ENCODE measurements around the gene MTHFSD.

Gene MTHFSD

DNA sequence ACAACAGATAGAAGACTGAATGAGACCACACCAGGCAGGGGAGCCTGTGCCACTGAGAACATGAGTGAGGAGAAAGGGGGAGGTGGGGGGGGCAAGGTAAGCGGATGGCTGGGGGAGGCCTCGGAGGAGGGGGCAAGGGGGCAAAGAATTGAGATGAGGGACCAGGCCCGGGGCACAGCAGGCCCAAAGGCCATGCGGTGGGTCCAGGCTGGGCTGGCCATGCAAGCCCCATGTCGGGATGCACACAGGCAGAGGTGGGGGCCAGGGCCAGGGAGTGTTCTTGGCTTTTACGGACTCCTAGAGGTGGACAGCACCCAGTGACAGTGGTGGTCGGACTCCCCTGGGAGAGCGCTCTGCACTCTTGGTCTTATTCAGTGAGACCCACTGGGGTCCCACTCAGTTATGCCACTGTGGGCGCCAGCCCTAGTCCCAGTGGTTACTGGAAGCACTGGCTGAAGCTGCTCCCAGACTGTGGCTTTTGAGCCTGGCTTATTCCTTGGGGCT lies 4.8 kb upstream of the MTHFSD start:
- Histone ChIP-seq H3K36me3 (no peaks in the 10 kb centered on the region), H3K27ac (no peak overlapping the region), H3K9ac (no peak overlapping the region), H3K4me1 (peaks cover 5 to 16% (median 10%) of the 10 kb centered on the region in 10 experiments; a peak in 17 of 20 replicates), H4K20me1 (peaks cover 0 to 8% (median 0%) of the 10 kb centered on the region in 11 experiments; a peak in 1 of 22 replicates), H3K27me3 (peaks cover 10 to 11% (median 11%) of the 10 kb centered on the region in 11 experiments), H3K4me2 (no peak overlapping the region), H3K4me3 (no peak overlapping the region), H3K9me3 (replicated peaks in 1 of 11) (no peaks in the 10 kb centered on the region)
- TF ChIP-seq Cebpa-rat (IDR thresholded peaks at IDR 0.05), result no peak

DNA sequence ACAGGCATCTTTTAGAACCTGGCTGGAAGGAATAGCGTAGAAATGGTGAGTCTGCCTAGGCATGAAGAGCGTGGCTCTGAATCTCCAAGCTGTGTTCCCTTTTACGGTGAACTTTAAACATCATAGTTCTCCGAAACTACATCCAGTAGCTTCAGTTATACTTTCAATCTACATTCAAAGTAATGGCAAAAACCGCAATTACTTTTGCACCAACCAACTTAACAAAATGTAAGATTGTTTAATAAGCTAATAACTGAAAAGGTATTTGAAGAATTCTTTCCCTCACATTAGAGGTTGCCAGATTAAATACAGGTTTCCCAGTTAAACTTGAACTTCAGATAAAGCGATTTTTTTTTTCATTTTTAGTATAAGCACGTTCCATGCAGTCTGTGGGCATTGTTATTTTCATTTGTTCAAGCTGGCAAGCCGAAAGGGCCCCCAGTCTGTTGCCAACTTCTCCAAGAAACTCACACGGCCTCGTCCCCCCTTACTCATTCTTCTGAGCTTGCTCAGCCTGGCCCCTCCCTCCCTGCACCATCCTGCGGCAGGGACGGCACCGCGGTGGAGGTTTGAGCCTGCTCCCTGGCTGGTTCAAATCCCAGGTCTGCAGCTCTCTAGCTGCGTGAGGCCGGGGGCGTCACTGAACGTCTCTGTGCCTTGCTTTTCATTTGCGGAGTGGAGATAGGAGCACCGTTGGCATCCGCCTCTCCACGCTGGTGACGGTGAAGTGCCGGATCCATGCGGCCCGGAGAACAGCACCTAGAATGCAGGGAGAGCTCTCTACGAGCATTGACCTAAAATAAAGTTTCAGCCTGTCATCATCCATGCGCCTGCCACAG lies 3.5 kb upstream of the MTHFSD start:
- Histone ChIP-seq H3K9me3 (replicated peaks in 1 of 11) (peaks cover 0 to 5% (median 0%) of the 10 kb centered on the region in 11 experiments; a peak in 1 of 22 replicates), H3K4me3 (no peak overlapping the region), H3K4me1 (peaks cover 11 to 18% (median 13%) of the 10 kb centered on the region in 10 experiments), H3K27ac (no peak overlapping the region), H4K20me1 (no peaks in the 10 kb centered on the region), H3K4me2 (no peak overlapping the region), H3K9ac (no peak overlapping the region), H3K36me3 (peaks cover 0 to 5% (median 0%) of the 10 kb centered on the region in 11 experiments; a peak in 4 of 22 replicates), H3K27me3 (no peaks in the 10 kb centered on the region)
- no peak for TF ChIP-seq Cebpa-rat (IDR thresholded peaks at IDR 0.05)

DNA sequence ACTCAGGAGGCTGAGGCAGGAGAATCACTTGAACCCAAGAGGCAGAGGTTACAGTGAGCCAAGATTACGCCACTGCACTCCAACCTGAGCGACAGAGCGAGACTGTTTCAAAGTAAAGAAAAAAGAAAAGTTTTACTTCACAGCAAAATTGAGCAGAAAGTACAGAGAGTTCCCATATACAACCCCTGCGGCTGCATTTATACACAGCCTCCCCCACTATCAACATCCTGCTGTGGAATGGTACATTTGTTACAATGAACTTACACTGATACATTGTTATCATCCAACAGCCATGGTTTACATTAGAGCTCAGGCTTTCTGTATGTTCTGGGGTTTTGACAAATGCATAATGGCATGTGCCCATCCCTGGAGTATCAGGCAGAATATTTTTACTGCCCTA lies 2.6 kb upstream of the MTHFSD start:
- peaks cover 0 to 5% (median 0%) of the 10 kb centered on the region in 11 experiments; a peak in 1 of 22 replicates for H3K9me3 ChIP-seq (replicated peaks in 1 of 11)

DNA sequence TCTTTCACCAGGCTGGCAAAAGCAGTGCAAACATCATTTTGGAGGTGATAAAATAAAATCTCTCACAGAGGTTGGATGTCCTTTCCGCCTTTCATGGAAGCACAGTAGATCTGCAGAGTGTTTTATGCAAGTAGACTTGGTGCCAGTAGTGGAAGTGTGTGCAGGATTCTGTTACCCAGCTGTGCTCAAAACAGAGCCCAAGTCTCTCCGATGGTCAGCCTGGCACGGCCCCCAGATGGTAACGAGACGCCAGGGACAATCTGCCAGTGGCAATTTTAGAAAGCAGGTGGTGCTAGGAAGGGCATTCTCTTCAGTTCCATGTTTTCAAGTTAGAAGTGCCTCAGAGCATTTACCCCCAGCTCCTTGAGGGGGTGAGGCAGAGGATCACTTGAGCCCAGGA lies 1.5 kb upstream of the MTHFSD start:
- Histone ChIP-seq H3K27ac (no peak overlapping the region), H3K9me3 (replicated peaks in 1 of 11) (peaks cover 0 to 5% (median 0%) of the 10 kb centered on the region in 11 experiments; a peak in 1 of 22 replicates), H3K4me2 (no peak overlapping the region), H3K27me3 (no peaks in the 10 kb centered on the region), H3K36me3 (peaks cover 7 to 25% (median 15%) of the 10 kb centered on the region in 11 experiments), H3K4me1 (peaks cover 11 to 19% (median 15%) of the 10 kb centered on the region in 10 experiments), H3K4me3 (no peak overlapping the region), H3K9ac (no peak overlapping the region), H4K20me1 (no peaks in the 10 kb centered on the region)
- no peak for TF ChIP-seq Cebpa-rat (IDR thresholded peaks at IDR 0.05)

More for the DNA sequence above, 2.6 kb upstream of the MTHFSD start:
- peaks cover 11 to 19% (median 15%) of the 10 kb centered on the region in 10 experiments for H3K4me1 ChIP-seq
- no peak overlapping the region for H3K4me2 ChIP-seq
- peaks cover 0 to 15% (median 6%) of the 10 kb centered on the region in 11 experiments; a peak in 11 of 22 replicates for H3K36me3 ChIP-seq
- no peak overlapping the region for H3K27ac ChIP-seq
- H3K4me3 ChIP-seq, result no peak overlapping the region
- no peaks in the 10 kb centered on the region for H3K27me3 ChIP-seq
- no peaks in the 10 kb centered on the region for H4K20me1 ChIP-seq
- no peak for TF ChIP-seq Cebpa-rat (IDR thresholded peaks at IDR 0.05)
- H3K9ac ChIP-seq, result peak overlapping the region in 1 of 11 experiments; percentile 17; a peak in 1 of 22 replicates

DNA sequence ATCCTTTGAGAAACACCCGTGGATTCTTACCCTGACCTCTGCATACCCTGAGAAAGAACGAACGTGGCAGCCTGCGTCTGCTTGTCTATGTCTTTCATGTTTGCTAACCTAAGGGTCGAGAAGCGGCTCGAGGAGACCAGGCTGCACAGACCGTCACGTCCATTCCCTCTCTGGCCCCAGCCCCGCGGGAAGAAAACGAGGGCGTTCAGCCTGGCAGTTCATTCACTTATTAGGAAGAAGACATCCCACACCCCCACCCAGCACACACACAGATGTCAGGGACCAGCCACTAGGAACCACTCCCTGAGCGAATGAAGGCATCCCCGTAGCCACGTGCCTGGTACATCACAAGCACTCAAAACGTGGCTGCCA lies 655 bp upstream of the MTHFSD start:
- H3K4me3 ChIP-seq, result peak overlapping the region; percentile 79 to 99 (median 90)
- H3K27me3 ChIP-seq, result no peaks in the 10 kb centered on the region
- no peaks in the 10 kb centered on the region for H4K20me1 ChIP-seq
- TF ChIP-seq Cebpa-rat (IDR thresholded peaks at IDR 0.05), result no peak
- H3K9me3 ChIP-seq (replicated peaks in 1 of 11), result peaks cover 0 to 5% (median 0%) of the 10 kb centered on the region in 11 experiments; a peak in 1 of 22 replicates
- peak overlapping the region; percentile 77 to 93 (median 85) for H3K4me2 ChIP-seq
- H3K9ac ChIP-seq, result peak overlapping the region; percentile 84 to 98 (median 92)
- peak overlapping the region; percentile 81 to 95 (median 89); a peak in 20 of 22 replicates for H3K27ac ChIP-seq
- peaks cover 15 to 33% (median 22%) of the 10 kb centered on the region in 11 experiments for H3K36me3 ChIP-seq
- peaks cover 11 to 19% (median 15%) of the 10 kb centered on the region in 10 experiments for H3K4me1 ChIP-seq

DNA sequence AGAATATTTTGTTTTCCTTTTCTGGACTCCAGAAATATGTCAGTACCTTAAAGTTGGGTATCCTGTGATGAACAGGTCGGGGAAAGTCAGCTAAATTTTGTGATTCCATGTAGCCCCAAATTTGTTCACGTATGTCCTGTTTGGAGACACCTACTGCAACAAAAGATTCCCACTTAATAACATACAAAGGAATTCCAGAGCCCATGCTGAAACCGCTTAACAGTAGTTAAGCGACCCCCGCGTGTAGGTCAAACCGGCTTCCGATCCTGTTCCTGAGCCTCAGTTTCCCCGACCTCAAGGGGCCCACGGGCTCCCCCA lies 477 bp downstream of the MTHFSD start:
- peaks cover 11 to 19% (median 15%) of the 10 kb centered on the region in 10 experiments for H3K4me1 ChIP-seq

DNA sequence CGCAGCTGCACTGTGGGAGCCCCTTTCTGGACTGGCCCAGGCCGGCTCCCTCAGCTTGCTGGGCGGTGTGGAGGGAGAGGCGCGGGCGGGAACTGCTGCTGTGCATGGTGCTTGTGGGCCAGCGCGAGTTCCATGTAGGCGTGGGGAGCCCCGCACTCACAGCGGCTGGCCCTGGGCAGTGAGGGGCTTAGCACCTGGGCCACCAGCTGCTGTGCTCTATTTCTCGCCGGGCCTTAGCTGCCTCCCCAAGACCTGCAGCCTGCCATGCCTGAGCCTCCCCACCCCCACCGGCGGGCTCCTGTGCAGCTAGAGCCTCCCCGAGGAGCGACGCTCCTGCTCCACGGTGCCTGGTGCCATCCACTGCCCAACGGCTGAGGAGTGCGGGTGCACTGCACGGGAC lies 1.7 kb downstream of the MTHFSD start:
- Histone ChIP-seq H3K9ac (no peak overlapping the region), H3K4me3 (0 out of 20 replicates have a peak overlapping the region, but pooled peaks of 1 of the 10 experiments have one; percentile 99), H3K9me3 (replicated peaks in 1 of 11) (peaks cover 0 to 5% (median 0%) of the 10 kb centered on the region in 11 experiments; a peak in 1 of 22 replicates), H3K27me3 (no peaks in the 10 kb centered on the region), H3K4me2 (0 out of 22 replicates have a peak overlapping the region, but pooled peaks of 1 of the 11 experiments have one; percentile 5), H3K36me3 (peaks cover 28 to 56% (median 45%) of the 10 kb centered on the region in 11 experiments), H3K4me1 (peaks cover 11 to 19% (median 15%) of the 10 kb centered on the region in 10 experiments), H3K27ac (no peak overlapping the region), H4K20me1 (peaks cover 0 to 17% (median 0%) of the 10 kb centered on the region in 11 experiments; a peak in 2 of 22 replicates)
- TF ChIP-seq Cebpa-rat (IDR thresholded peaks at IDR 0.05), result no peak

More for the DNA sequence above, 477 bp downstream of the MTHFSD start:
- Histone ChIP-seq H3K9ac (peak overlapping the region; percentile 84 to 98 (median 92)), H3K27me3 (no peaks in the 10 kb centered on the region), H3K36me3 (peaks cover 27 to 44% (median 33%) of the 10 kb centered on the region in 11 experiments), H3K27ac (peak overlapping the region; percentile 81 to 95 (median 89)), H3K4me3 (peak overlapping the region; percentile 79 to 99 (median 90)), H4K20me1 (peaks cover 0 to 10% (median 0%) of the 10 kb centered on the region in 11 experiments; a peak in 1 of 22 replicates), H3K9me3 (replicated peaks in 1 of 11) (peaks cover 0 to 5% (median 0%) of the 10 kb centered on the region in 11 experiments; a peak in 1 of 22 replicates), H3K4me2 (peak overlapping the region; percentile 77 to 95 (median 89))
- no peak for TF ChIP-seq Cebpa-rat (IDR thresholded peaks at IDR 0.05)

DNA sequence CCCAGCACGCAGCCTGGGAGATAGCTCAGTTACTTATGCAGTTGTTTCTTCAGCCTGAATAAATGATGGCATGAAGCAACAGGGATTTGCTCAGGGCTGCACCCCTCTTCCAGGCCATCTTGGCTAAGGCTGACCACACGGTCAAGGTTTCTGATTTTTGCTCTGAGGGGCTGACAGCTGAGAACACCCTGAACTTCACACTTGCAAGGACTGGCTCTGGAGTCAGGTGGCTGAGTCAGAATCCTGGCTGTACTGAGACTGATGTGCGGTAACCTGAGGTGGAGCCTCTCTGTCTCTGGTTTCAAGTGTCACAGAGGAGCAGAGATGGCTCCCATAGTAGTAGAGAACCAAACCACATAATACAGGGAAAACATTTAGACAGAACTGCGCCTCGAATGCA lies 4.8 kb downstream of the MTHFSD start:
- H3K4me2 ChIP-seq, result no peak overlapping the region
- H3K27me3 ChIP-seq, result no peaks in the 10 kb centered on the region
- H4K20me1 ChIP-seq, result peaks cover 0 to 27% (median 0%) of the 10 kb centered on the region in 11 experiments; a peak in 4 of 22 replicates
- H3K27ac ChIP-seq, result no peak overlapping the region
- H3K9ac ChIP-seq, result no peak overlapping the region
- H3K36me3 ChIP-seq, result peaks cover 55 to 87% (median 76%) of the 10 kb centered on the region in 11 experiments
- peaks cover 0 to 5% (median 0%) of the 10 kb centered on the region in 11 experiments; a peak in 1 of 22 replicates for H3K9me3 ChIP-seq (replicated peaks in 1 of 11)
- H3K4me1 ChIP-seq, result peaks cover 5 to 14% (median 8%) of the 10 kb centered on the region in 10 experiments
- no peak overlapping the region for H3K4me3 ChIP-seq
- no peak for TF ChIP-seq Cebpa-rat (IDR thresholded peaks at IDR 0.05)

DNA sequence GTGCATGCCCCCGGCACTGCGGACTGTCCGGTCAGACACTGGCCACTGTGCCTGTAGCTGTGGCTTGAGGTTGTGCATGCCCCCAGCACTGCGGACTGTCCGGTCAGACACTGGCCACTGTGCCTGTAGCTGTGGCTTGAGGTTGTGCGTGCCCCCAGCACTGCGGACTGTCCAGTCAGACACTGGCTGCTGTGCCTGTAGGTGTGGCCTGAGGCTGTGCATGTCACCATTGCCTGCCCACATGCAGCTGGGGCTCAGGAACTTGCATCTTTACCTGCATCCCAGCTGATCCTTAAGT lies 5.2 kb downstream of the MTHFSD start:
- Histone ChIP-seq H3K4me3 (no peak overlapping the region), H4K20me1 (peaks cover 0 to 27% (median 0%) of the 10 kb centered on the region in 11 experiments; a peak in 5 of 22 replicates), H3K4me2 (no peak overlapping the region), H3K9me3 (replicated peaks in 1 of 11) (peaks cover 0 to 5% (median 0%) of the 10 kb centered on the region in 11 experiments; a peak in 1 of 22 replicates), H3K9ac (no peak overlapping the region), H3K4me1 (peaks cover 5 to 13% (median 7%) of the 10 kb centered on the region in 10 experiments; a peak in 18 of 20 replicates), H3K36me3 (peaks cover 60 to 92% (median 81%) of the 10 kb centered on the region in 11 experiments), H3K27me3 (no peaks in the 10 kb centered on the region), H3K27ac (no peak overlapping the region)
- no peak for TF ChIP-seq Cebpa-rat (IDR thresholded peaks at IDR 0.05)

Measured in BLaER1 treated with 17β-estradiol and CSF1 and Interleukin-3, amounts not matched to agents 10 nM and 100 nM (cell line).